Right lung (tissue), 5 donors: Measurements from ENCODE around the gene IL22RA2. TPM values are rescaled to one million over a fixed set of nuclear protein-coding genes. Genes with fewer than 3 reads are reported as not detected.
A peak's percentile ranks its signal among the peaks of the same experiment; 100 is the strongest.
"Not testable (repeated sequence)": the region's sequence is repeated elsewhere in the genome, so short reads cannot be mapped to it uniquely, and the experiment has no call there.

Source experiments
- DNase-seq, 2 donors: peaks; one replicate each; pipeline ENCODE4 v3.0.0-alpha.2; 2013
- polyA plus RNA-seq, 5 donors: library from polyadenylated mRNA; unstranded; fragments of 120-200 nt; gene quantifications; one replicate each; pipeline versions ENCODE4 v1.2.1 to v1.2.3, GENCODE V29; 2013; ENCODE audit warnings: inconsistent platforms in 1 of 5, low replicate concordance in 1 of 5; ENCODE audit not compliant: insufficient read length in 5 of 5, insufficient read depth in 1 of 5

IL22RA2 gene
- polyA plus RNA-seq, 5 donors = not detected

DNA sequence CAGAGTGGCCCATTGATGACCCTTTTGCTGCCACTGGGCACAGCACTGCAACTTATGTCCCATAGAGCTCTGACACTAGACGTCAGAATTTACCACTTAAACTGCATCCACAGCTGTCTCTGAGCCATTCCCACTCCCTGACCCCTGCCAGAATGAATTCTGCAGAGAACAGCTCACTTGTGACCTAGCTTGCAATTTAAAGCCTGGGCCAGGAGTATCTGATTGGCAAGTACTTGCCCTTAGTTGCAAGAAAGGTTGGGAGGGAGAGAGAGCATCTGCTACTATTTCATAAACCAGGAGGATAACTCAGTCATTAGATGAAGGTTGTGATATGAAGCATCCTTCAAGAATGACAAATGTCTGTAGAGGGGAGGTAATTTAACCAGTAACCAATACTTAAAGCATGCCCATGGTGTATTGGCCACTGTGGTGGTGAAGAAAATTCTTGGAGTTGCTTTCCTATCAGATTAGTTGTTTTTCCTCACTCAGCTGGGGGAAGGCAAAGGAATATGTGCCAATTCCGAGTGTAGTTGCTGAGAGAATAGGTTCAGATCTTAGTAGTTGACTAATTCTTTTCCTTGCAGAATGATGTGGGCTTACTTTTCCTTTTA, 46.5 kb downstream of the IL22RA2 start:
- no peak for DNase-seq

DNA sequence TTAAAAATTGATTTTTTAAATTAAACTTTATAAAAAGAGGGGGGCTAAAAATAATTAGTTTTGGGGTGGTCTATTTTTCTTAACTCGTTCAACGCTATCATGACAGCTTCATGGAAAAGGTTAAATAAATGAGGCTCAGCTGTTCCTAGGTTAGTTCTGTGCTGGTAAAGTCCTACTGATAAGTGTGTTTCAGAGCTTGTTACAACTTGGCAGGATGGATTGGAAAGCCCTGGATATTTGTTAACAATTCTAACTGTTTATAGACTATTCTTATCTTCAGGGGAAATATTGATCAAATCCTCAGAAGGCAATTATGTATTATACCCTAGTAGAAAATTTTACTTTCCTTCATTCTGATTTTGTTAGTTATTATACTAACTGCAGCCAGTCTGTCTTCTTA, 50.4 kb downstream of the IL22RA2 start:
- DNase-seq = no peak

GRCh38 chr6:137122612-137123011, 50.8 kb downstream of the IL22RA2 start:
- no peak for DNase-seq

- DNase-seq = no peak
Measured at GRCh38 chr6:137121401-137121997, 51.9 kb downstream of the IL22RA2 start.

DNA sequence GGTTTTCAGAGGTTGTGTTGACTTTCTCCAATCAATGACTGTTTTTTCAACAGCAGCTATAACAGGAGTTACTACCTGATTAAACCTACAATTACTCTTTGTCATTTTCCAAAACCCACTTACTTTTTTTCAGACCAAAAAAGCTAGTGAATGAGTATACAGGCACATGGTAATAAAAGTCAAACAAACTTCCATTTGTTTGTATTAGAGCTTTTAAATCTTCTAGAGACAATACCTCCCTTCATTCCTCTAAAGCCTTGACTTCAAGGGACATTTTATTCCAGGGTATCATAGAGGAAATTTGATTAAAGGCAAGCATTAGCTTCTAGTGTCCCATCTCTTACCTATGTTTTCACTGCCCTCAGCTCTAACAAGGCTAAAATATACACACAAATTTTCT, 52.7 kb downstream of the IL22RA2 start:
- no peak for DNase-seq

- DNase-seq = no peak
Measured at GRCh38 chr6:137119196-137120104, 54.0 kb downstream of the IL22RA2 start.

- DNase-seq = no peak
Measured at GRCh38 chr6:137117581-137117980, 55.9 kb downstream of the IL22RA2 start.

GRCh38 chr6:137116807-137117206, 56.6 kb downstream of the IL22RA2 start:
- DNase-seq = no peak

DNA sequence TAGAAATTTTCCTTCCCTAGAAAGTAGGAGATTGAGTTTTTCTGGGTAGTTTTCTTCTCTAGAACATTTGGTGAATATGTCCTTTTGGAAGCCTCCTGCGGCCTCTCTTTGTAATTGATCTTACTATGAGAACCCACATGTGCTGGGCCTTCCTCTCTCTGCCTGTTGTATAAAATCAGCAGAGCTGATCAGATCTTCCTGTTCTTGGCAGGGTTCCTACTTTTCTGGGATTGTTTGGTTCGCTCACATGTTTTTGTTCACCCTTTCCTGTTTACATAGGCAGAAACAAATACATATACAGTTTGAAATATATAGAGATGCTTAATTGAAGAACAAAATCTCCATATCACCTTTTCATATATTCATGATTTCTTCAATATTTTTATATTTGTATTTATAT, 57.8 kb downstream of the IL22RA2 start:
- peak in 1 of 2 donors; percentile 11 for DNase-seq

DNA sequence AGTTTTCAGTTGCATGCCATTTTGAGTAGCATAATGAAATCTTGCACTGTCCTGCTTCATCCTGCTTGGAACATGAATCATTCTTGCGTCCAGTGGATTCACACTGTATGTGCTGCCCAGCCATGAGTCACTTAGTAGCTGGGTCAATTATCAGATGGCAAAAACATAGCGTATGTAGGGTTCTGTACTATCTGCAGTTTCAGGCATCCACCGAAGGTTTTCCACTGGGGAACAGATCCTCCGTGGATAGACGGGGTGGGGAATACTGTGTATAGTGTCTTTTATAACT, 61.4 kb downstream of the IL22RA2 start:
- no peak for DNase-seq

DNA sequence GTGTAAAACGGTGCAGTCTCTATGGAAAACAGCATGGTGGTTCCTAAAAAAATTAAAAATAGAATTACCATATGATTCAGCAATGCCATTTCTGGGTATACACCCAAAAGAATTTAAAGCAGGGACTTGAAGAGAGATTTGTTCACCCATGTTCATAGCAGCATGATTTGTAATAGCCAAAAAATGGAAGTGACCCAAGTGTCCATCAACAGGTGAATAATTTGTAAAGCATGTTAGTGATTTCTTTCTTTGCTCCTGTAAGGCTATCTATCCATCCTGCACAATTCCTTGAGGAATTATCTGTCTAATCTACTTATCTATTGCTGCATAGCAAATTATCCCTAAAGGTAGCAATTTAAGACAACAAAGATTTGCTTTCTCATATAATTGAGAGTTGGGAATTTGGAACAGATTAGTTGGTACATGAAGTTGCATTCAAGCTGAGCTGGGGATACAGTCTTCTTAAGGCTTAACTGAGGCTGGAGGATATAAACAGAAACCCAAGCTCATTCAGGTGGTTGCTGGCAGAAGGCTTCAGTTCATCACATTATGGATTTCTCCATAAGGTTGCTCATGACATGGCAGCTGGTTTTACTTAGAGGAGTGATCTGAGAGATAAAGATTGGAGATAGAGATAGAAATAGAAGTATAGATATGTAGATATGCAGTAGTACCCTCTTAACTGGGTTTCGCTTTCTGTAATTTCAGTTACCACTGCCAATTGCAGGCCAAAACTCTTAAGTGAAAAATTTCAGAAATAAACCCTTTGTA, 62.0 kb downstream of the IL22RA2 start:
- no peak for DNase-seq

DNA sequence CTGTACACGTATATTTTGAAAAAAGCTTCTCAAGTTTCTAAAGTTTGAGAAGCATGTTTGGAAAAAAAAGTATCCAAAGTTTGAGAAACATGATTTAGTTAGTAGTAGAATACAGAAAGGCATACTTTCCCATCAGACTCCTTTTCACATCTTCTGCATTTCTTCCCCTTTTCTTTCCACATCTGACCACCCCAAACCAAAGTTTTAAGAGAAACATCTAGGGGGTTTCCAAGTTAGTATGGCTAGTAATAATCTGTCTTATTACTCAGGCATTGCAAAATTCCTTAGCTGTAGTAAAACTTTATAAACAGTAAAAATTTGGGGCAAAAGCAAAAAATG, 65.7 kb downstream of the IL22RA2 start:
- no peak for DNase-seq

- not testable (repeated sequence) for DNase-seq
Measured at GRCh38 chr6:137107047-137107766, 66.2 kb downstream of the IL22RA2 start.

GRCh38 chr6:137106183-137106582, 67.3 kb downstream of the IL22RA2 start:
- no peak for DNase-seq

- no peak for DNase-seq
Measured at GRCh38 chr6:137105375-137105774, 68.1 kb downstream of the IL22RA2 start.

- no peak for DNase-seq
Measured at GRCh38 chr6:137104926-137105325, 68.5 kb downstream of the IL22RA2 start.

DNA sequence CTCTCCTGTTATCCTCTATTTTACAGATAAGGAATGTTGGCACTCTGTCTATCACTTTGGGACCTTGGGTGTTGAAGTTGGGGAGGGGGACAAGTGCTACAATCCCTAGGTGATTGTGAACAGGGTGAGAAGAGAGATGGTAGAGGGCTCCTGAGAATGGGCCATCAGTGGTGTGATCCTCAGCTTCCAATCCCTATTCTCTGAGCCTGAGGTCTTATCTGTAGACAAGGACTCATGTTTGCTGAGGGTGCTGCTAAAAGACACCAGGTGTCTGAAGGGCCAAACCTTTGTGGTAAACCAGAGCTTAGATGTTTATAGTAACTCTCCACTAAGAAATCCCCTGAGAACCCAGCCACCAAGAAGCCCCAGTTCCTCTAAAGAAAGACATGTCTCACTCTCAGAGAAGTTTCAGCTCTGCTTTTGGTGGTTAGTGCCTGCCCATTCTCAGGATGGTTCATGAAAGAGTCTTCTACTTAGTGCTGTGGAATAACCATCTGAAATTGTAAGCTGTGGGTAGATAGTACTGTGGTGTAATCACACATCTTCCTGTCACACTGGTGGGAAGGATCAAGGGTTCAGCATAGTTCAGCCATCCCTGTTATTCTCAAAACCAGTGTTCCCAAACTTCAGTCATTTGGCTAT, 70.5 kb downstream of the IL22RA2 start:
- no peak for DNase-seq

GRCh38 chr6:137102050-137102848, 71.2 kb downstream of the IL22RA2 start:
- DNase-seq = no peak

GRCh38 chr6:137099689-137100403, 73.6 kb downstream of the IL22RA2 start:
- no peak for DNase-seq

DNA sequence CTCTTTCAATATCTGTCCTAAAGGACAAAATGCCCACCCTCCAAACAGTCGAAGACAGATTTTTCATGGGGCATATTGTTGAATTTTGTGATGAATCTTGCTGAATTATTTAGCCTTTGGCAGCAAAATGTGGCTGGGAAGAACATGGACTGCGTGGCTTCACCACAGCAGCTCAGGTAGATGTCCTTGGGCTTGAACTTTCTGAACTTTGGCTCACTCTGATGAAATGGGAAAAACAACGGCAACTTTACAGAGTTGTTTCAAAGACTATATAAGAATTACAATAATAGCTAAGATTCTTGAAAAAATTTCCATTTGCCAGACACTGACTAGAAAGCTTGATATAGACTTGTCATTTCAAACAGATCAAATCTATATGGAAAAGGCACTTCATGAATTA, 75.9 kb downstream of the IL22RA2 start:
- DNase-seq = no peak
